KOPT-K1 (cell line): ENCODE measurements around the gene GPR78.
"Not testable (repeated sequence)": the region's sequence is repeated elsewhere in the genome, so short reads cannot be mapped to it uniquely, and the experiment has no call there.

ENCODE experiments used
- H3K27ac ChIP-seq: fragments of 200-600 bp; sonication (generic); 2 replicates; pipeline ENCODE4 v1.5.1; 2016; ENCODE audit warnings: antibody characterized with exemption, mild to moderate bottlenecking, low read depth, low read length; ENCODE audit not compliant: poor library complexity, severe bottlenecking
- H3K36me3 ChIP-seq: fragments of 200-600 bp; sonication (generic); 2 replicates; pipeline ENCODE4 v1.5.1; 2017; ENCODE audit warnings: antibody characterized with exemption, mild to moderate bottlenecking, low read length, moderate library complexity; ENCODE audit not compliant: insufficient read depth
- H3K9me3 ChIP-seq: fragments of 200-600 bp; sonication (generic); 2 replicates; pipeline ENCODE4 v1.5.1; 2017; ENCODE audit warnings: antibody characterized with exemption, low read length, mild to moderate bottlenecking; ENCODE audit not compliant: insufficient read depth, poor library complexity, severe bottlenecking

GPR78 gene

DNA sequence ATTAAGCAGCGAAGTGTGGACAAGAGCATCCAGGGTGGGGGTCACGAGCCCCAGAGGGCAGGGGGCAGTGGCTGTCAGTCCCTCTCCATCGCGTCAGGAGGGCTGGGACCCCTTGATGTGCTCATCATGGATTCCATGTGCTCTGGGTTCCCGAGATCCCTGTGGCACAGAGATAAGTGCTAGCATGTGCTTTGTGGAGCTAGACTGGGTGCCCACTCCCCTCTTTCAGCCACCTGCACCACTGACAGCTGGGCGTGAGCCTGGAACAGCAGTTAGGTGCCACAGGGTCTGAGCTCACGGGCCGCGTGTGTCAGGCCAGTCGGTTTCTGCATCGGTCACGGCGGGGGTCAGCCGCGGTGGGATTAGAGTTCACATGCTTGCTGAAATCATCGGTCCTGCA, 36.6 kb downstream of the GPR78 start:
- no peak overlapping the region for H3K27ac ChIP-seq
- no peaks in the 10 kb centered on the region for H3K36me3 ChIP-seq
- no peaks in the 10 kb centered on the region for H3K9me3 ChIP-seq

DNA sequence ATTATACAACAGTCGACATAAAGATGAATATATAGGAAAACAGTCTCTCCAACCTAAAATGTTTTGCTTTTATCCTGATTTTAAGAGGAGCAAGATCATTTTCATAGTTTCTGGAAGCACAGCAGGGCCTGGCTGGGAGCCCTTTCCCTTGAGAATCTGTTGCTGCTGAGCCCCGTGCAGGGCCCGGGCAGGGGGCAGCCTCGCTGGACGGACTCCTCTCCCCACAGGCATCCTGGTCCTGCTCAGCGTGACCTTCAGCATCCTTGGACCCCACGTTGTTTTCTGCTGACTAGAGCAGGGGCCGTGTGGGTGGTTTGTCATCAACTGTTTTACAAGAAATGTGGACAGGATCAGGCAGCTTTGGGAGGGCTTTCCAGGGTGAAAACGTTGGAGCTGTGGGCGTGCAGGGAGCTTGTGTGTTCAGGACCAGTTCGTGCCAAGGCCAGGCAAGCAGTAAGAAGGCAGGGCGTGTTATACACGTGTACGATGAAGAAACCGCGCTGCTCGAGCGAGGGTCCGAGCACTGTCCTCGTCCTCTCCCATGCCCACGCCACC, 37.4 kb downstream of the GPR78 start:
- Histone ChIP-seq H3K9me3 (no peaks in the 10 kb centered on the region), H3K36me3 (no peaks in the 10 kb centered on the region)

DNA sequence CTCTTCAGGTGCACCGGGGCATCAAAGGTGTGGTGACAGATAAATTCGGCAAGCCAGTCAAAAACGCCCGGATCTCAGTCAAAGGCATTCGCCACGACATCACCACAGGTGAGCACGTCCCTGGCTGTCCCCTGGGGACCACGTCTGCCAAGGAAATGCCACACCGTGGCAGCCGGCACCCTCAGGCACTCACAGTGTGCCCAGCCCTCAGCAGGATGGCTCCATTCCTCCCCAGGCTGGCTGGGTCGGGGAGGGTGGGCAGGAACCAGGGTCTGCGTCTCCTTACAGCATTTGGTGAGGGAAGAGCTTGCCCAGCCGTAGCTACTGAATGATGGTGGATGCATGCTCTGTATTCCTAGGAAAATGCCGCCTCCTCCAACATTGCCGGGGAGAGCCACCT, 38.2 kb downstream of the GPR78 start:
- no peaks in the 10 kb centered on the region for H3K36me3 ChIP-seq
- no peaks in the 10 kb centered on the region for H3K9me3 ChIP-seq
- no peak overlapping the region for H3K27ac ChIP-seq

More for the DNA sequence above, 37.4 kb downstream of the GPR78 start:
- no peak overlapping the region for H3K27ac ChIP-seq

DNA sequence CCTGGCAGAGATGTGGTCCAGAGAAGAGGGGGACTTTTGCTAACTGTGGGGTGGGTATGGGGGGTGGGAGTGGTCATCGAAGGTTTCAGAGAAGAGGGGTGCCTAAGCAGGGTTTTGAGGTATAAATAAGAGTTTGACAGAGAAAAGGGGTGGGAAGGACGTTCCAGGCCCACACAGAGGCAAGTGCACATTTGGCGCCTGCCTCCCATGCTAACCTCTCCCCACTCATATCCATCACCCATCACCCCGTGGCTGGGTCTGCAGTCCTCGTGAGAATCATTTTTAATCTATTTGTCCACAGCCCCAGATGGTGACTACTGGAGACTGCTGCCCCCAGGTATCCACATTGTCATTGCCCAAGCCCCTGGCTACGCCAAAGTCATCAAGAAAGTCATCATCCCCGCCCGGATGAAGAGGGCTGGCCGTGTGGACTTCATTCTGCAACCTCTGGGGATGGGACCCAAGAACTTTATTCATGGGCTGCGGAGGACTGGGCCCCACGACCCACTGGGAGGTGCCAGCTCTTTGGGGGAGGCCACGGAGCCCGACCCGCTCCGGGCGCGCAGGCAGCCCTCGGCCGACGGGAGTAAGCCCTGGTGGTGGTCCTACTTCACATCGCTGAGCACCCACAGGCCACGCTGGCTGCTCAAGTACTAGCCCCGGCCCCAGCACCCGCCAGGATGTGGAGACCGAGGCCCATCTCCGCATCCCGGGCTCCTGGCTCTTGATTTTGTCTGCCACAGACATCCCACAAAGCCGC, 38.9 kb downstream of the GPR78 start:
- no peaks in the 10 kb centered on the region for H3K9me3 ChIP-seq
- H3K27ac ChIP-seq = no peak overlapping the region
- H3K36me3 ChIP-seq = no peaks in the 10 kb centered on the region

DNA sequence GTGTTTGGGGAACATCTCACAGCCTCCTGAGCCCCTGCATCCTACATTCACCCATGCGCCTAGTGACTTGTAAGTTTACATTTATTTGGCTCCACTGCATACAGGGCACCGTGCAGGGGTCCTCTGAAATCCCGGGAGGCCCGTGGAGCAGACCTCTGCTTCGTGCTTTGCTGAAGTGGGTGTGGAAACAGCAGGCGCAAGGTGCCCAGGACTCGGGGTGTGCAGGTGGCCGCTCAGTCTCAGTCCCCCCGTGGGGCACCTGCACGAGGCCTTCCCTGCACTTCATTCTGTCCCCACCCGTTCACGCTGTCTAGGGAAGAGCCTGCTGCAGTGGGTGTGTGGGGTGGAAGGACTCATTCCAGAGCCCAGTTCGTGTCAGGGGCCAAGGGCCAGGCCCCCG, 40.9 kb downstream of the GPR78 start:
- not testable (repeated sequence) for H3K27ac ChIP-seq, H3K36me3 ChIP-seq, H3K9me3 ChIP-seq

DNA sequence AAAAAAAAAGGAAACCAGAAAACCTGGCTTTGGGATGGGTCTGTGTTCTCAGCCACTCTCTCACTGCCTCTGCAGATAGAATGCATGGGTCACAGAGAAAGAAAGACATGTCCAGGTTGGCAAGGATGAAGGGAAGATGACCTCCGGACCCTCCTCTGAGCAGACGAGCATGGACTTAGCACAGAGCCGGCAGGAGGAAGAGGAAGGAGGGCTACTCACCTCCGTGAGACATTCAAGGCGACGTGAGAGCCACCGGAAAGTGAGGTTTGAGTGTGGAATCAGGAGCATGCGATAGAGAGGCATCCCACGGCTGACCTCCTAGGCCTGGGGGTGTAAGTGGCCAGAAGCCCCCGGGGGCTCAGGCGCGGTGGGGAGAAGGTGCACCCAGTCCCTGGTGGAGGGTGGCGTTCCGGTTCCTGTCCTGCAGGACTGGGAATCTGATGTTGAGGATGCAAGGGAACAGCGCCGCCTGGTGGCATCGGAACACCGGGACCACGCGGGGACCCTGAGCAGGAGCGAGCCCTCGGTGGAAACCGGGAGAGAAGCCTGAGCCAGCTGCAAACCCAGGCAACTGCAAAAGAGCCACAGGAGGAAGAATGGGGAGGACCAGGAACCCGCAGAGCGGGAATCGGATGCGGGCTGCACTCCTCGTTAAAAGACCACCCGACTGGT, 44.5 kb downstream of the GPR78 start:
- not testable (repeated sequence) for H3K27ac ChIP-seq, H3K9me3 ChIP-seq, H3K36me3 ChIP-seq

DNA sequence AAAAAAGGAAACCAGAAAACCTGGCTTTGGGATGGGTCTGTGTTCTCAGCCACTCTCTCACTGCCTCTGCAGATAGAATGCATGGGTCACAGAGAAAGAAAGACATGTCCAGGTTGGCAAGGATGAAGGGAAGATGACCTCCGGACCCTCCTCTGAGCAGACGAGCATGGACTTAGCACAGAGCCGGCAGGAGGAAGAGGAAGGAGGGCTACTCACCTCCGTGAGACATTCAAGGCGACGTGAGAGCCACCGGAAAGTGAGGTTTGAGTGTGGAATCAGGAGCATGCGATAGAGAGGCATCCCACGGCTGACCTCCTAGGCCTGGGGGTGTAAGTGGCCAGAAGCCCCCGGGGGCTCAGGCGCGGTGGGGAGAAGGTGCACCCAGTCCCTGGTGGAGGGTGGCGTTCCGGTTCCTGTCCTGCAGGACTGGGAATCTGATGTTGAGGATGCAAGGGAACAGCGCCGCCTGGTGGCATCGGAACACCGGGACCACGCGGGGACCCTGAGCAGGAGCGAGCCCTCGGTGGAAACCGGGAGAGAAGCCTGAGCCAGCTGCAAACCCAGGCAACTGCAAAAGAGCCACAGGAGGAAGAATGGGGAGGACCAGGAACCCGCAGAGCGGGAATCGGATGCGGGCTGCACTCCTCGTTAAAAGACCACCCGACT, 50.2 kb downstream of the GPR78 start:
- not testable (repeated sequence) for H3K9me3 ChIP-seq, H3K36me3 ChIP-seq, H3K27ac ChIP-seq

DNA sequence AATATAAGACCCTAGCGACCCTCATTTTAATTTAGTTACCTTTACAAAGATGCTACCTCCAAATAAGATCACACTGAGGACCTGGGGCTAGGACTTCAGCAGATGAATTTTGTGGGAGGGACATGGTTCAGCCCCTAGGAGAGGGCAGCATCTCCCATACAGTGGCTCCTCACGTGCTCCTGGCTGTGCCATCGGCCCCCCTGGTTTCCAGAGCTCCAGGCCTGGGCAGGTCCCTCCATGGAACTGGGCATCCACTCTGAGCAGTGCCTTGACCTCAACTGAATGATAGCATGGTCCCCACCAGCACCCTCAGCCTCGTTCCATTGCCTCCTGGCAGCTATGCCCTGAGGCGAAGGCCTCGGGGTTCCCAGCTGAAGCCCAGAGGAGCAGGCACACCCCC, 51.7 kb downstream of the GPR78 start:
- H3K9me3 ChIP-seq, H3K36me3 ChIP-seq, H3K27ac ChIP-seq: not testable (repeated sequence)

DNA sequence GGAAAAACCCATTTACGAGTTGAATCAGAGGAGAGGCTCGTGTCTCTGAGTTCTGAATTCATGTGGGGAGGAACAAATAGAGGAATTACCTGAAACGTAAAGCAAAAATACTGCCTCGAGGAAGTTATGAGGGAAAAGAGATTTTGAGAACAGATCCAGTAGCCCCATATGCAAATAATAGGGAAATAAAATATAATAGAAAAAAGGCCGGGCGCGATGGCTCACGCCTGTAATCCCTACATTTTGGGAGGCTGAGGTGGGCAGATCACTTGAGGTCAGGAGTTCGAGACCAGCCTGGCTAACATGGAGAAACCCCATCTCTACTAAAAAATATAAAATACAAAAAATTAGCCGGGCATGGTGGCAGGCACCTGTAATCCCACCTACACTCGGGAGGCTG, 54.6 kb downstream of the GPR78 start:
- not testable (repeated sequence) for H3K36me3 ChIP-seq, H3K27ac ChIP-seq, H3K9me3 ChIP-seq

DNA sequence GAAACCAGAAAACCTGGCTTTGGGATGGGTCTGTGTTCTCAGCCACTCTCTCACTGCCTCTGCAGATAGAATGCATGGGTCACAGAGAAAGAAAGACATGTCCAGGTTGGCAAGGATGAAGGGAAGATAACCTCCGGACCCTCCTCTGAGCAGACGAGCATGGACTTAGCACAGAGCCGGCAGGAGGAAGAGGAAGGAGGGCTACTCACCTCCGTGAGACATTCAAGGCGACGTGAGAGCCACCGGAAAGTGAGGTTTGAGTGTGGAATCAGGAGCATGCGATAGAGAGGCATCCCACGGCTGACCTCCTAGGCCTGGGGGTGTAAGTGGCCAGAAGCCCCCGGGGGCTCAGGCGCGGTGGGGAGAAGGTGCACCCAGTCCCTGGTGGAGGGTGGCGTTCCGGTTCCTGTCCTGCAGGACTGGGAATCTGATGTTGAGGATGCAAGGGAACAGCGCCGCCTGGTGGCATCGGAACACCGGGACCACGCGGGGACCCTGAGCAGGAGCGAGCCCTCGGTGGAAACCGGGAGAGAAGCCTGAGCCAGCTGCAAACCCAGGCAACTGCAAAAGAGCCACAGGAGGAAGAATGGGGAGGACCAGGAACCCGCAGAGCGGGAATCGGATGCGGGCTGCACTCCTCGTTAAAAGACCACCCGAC, 55.8 kb downstream of the GPR78 start:
- H3K27ac ChIP-seq, H3K9me3 ChIP-seq, H3K36me3 ChIP-seq: not testable (repeated sequence)
